HCT116 (cell line): ENCODE results near the gene CELF4.

ENCODE experiments used
- CBX3 ChIP-seq: IDR thresholded peaks from 2 replicates; pipeline ENCODE4 v1.6.1; 2012; ENCODE audit warnings: low read depth
- CTCF ChIP-seq, 3 experiments: fragments of 200-600 bp in 1 of 3; sonication (generic) in 1 of 3; IDR thresholded peaks in 2 of 3; conservative IDR thresholded peaks in 1 of 3; 2 replicates each; pipeline ENCODE4 v1.5.1; 2012 to 2017; ENCODE audit warnings: low read depth in 2 of 3, low read length in 2 of 3, antibody characterized with exemption in 1 of 3, borderline replicate concordance in 1 of 3, control low read depth in 1 of 3, mild to moderate bottlenecking in 1 of 3, mixed read lengths in 1 of 3, mixed run types in 1 of 3, moderate library complexity in 1 of 3; ENCODE audit not compliant: insufficient read depth in 1 of 3
- EZH2 ChIP-seq: fragments of 200-600 bp; sonication (generic); IDR thresholded peaks from 2 replicates; pipeline ENCODE4 v1.6.1; 2017; ENCODE audit warnings: antibody characterized with exemption, mixed run types
- EZH2phosphoT487 ChIP-seq: fragments of 200-600 bp; IDR thresholded peaks from 2 replicates; pipeline ENCODE4 v1.6.1; 2018; ENCODE audit warnings: antibody characterized with exemption, borderline replicate concordance
- FOSL1 ChIP-seq: IDR thresholded peaks from 2 replicates; pipeline ENCODE4 v1.6.1; 2012; ENCODE audit warnings: low read depth
- JUND ChIP-seq: IDR thresholded peaks from 2 replicates; pipeline ENCODE4 v1.6.1; 2012
- POLR2A ChIP-seq: IDR thresholded peaks from 2 replicates; pipeline ENCODE4 v1.7.0; 2011; ENCODE audit warnings: borderline replicate concordance; ENCODE audit not compliant: insufficient read depth, insufficient read length; ENCODE audit errors: extremely low read depth
- POLR2AphosphoS5 ChIP-seq: IDR thresholded peaks from 2 replicates; pipeline ENCODE4 v1.6.1; 2011; ENCODE audit warnings: mild to moderate bottlenecking, low read depth, low read length, moderate library complexity
- RAD21 ChIP-seq: IDR thresholded peaks from 2 replicates; pipeline ENCODE4 v1.6.1; 2012; ENCODE audit warnings: low read depth, mild to moderate bottlenecking
- REST ChIP-seq: IDR thresholded peaks from 2 replicates; pipeline ENCODE4 v1.6.1; 2012; ENCODE audit warnings: low read depth
- SIN3A ChIP-seq: IDR thresholded peaks from 2 replicates; pipeline ENCODE4 v1.6.1; 2012; ENCODE audit warnings: low read depth
- SP1 ChIP-seq: IDR thresholded peaks from 2 replicates; pipeline ENCODE4 v1.6.1; 2012; ENCODE audit warnings: low read depth
- YY1 ChIP-seq: IDR thresholded peaks from 2 replicates; pipeline ENCODE4 v1.6.1; 2011; ENCODE audit warnings: low read length, low read depth, moderate library complexity, mild to moderate bottlenecking; ENCODE audit not compliant: insufficient replicate concordance; ENCODE audit errors: extremely low read depth
- TF ChIP-seq, protein P1 (sequence below): IDR thresholded peaks from 2 replicates; pipeline ENCODE4 v1.6.1; 2012

- TF ChIP-seq CTCF (IDR thresholded peaks at IDR 0.05 in 2 of 3, conservative IDR thresholded peaks at IDR 0.05 in 1 of 3; ENCODE audit: borderline replicate concordance in 1 of 3, insufficient read depth in 1 of 3, low read depth in 2 of 3, low read length in 2 of 3) (no peak), POLR2AphosphoS5 (no peak), SP1 (no peak), EZH2 (no peak), JUND (no peak), EZH2phosphoT487 (no peak), FOSL1 (no peak), CBX3 (no peak), POLR2A (no peak), REST (no peak), SIN3A (no peak), RAD21 (no peak), YY1 (no peak)
- TF ChIP-seq, protein P1, sequence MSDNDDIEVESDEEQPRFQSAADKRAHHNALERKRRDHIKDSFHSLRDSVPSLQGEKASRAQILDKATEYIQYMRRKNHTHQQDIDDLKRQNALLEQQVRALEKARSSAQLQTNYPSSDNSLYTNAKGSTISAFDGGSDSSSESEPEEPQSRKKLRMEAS: no peak
Observed at GRCh38 chr18:37258819-37259218, 306.8 kb downstream of the CELF4 start.
